Fibroblast of skin of left biceps (primary cell): ENCODE results near the gene SP2.
A peak's percentile ranks its signal among the peaks of the same experiment; 100 is the strongest.
"Not testable (repeated sequence)": the region's sequence is repeated elsewhere in the genome, so short reads cannot be mapped to it uniquely, and the experiment has no call there.

Experiments
- DNase-seq, 2 experiments: peaks; one replicate each; pipeline ENCODE4 v3.0.0-alpha.2; 2013; ENCODE audit warnings: low read depth in 2 of 2

Gene SP2

DNA sequence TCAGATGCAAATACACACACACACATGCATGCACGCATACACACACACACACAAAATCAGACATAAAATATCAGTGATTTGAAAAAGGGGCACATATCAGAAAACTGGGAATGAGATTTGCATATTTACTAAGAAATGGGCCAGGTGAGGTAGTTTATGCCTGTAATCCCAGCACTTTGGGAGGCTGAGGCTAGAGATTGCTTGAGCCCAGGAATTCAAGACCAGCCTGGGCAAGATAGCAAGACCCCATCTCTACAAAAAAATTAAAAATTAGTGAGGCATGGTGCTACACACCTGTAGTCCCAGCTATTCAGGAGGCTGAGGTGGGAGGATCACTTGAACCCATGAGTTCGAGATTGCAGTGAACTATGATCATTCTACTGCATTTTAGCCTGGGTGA is 23.0 kb downstream of the SP2 start:
- no peak for DNase-seq

GRCh38 chr17:47919889-47920288 is 23.9 kb downstream of the SP2 start:
- DNase-seq: not testable (repeated sequence)

GRCh38 chr17:47924785-47925677 is 29.0 kb downstream of the SP2 start:
- no peak for DNase-seq

- DNase-seq: no peak
Measured at GRCh38 chr17:47925678-47925988, 29.6 kb downstream of the SP2 start.

GRCh38 chr17:47927821-47928400 is 31.9 kb downstream of the SP2 start:
- no peak for DNase-seq

DNA sequence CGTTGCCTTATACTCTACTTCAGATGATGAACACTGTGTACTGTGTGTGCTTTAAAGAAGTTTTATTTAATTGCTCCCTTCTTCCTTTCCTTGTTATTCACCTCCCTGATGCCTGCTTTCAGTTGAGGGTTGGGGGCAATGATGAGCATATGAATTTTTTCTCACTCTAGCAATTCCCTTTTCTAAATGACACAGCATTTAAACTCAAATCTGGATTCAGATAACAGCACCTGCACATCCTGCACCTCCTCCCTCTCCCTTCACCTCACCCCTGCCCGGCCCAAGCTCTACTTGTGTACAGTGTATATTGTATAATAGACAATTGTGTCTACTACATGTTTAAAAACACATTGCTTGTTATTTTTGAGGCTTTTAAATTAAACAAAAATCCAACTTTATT is 32.4 kb downstream of the SP2 start:
- no peak for DNase-seq

DNA sequence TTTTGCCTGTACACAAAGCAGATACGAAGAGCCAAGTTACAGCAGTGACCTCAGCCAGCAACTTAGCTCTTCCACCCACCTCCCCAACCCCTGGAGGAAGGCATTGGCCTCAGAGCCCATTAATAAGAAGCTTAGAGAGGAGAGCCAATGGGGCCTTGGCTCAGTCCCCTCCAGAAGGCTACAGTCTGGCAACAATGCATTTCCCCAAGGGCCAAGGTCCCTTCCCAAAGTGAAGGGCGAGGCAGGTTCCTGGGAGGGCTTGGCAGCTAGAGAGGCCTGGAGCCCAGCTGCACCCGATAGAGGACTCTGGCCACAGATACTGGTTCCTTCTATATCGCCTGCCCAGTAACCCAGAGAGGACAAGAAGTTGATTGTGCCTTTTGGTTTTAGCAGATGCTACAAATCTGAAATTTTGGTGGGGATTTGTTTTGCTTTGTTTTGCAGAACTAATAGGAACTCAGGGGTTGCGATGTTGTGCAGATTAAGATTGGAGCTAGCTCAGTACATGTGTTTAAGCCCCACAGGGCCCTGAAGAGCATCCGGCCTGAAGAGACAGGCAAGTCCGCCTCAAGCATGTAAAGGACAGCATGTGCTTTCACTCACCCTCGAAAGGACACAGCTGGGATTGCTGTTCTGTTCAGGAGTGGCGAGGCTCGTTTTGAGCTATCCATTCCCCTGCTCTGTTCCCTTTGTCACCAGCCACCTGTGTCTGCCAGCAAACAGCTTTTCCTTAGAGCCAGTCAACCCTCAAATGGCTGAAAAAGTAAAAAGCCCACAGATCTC is 33.4 kb downstream of the SP2 start:
- DNase-seq: no peak

- no peak for DNase-seq
Measured at GRCh38 chr17:47931848-47932247, 35.8 kb downstream of the SP2 start.

DNA sequence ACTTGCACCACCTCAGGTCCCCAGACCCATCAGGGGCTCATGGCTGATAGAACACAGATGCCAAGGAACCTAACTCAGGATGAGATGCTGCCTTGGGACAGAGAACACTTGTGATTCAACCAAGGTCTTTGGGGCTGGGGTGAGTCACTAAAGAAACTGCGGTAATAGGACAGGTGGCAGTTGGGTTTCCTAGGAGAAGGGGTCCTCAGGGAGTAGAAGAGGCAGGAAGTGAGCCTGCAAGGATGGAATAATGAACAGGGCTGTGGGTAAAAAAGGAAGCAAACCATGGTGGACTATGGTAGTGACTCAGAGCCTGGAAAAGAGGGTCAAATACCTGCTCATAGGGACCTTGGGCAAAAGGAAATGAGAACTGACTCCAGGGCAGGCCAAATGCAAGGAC is 38.8 kb downstream of the SP2 start:
- DNase-seq: no peak

DNA sequence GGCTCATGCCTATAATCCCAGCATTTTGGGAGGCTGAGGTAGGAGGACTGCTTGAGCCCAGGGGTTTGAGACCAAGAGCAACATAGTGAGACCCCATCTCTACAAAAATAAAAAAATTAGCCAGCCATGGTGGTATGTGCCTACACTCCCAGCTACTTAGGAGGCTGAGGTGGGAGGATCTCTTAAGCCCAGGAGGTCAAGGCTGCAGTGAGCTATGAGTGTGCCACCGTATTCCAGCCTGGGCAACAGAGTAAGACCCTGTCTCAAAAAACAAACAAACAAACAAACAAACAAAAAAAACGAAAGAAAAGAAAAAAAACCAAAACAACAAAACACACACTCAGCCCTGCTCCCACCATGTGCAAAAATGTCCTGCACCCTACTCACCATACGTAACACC is 39.4 kb downstream of the SP2 start:
- not testable (repeated sequence) for DNase-seq

DNA sequence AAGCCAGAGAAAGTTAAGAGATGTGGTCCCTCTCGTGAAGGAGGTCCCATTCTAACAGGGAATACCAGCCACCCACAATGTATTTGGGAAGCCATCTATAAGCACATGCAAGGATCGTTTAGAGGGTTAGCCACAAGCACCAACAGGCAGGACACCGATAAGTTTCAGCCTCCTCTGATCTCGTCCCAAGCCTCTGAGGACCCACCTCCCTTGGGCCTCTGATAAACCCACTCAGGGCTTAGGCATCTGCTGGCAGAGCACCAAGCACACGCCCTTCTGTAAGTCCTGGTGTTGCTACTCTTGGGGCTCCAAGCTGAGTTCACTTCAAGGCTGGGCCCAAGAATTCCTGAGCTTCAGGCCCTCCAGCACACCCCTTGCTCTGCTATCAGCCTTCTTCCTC is 39.9 kb downstream of the SP2 start:
- DNase-seq: peak; percentile 23 to 32

DNA sequence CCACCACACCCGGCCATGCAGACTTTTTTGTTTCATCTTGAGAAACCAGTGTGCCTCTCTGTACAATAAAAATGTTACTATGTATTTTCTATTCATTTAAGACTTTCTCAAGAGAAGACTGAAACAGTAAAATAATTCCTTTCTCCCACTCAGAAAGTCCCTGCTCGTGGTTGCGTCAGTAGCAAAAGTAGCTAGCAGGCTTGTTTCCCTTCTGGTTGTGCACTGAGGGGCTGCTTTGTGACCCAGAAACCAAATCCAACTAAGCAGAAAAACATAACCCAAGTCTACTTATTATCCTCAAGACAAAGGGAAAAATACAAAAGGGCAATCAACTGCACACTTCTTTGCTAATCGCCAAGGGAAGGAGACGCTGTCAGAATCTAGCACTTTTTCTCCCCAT is 41.9 kb downstream of the SP2 start:
- DNase-seq: no peak

DNA sequence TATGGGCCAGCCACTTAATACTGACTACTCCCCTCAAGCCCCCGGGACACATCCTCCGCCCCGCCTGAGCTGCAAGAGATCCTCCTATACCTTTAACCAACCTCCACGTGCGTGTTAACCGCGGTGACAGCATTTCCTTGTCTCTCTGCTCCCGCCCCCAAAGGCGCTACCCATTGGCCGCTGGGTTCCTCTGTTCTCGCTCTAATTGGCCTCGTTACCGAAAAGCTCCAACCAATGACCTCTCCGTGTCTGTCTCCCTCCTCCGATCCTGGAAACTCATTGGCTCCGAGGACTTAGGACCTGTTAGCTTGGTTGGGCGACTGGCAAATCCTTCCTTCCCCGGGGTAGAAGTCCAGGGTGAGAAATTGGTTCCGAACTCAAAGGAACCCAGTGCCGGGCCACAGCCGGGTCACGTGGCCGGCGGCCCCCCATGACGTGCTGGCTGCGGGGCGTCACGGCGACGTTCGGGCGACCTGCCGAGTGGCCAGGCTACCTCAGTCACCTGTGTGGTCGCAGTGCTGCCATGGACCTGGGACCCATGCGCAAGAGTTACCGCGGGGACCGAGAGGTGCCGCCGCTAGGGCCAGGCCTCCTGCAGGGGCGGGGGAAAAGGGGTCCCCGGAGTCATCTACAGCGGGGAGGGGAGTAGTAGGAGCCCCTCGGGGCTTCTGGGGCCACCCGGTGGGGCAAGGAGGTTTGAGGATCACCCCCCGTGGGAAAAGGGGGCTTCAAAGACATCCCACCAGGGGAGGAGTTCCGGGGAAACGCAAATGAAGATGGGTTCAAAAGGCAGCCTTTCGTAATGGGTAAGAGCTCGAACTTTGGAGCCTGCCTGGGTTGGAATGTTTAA is 45.4 kb downstream of the SP2 start, which contains the start of gene PNPO:
PNPO (plus strand) TSS at position 326 of the 850 bp plus-strand sequence; CDS start at position 431, 105 bp downstream.
- peak; percentile 90 to 94 for DNase-seq

- DNase-seq: no peak
Measured at GRCh38 chr17:47942096-47942510, 46.1 kb downstream of the SP2 start.

GRCh38 chr17:47942568-47942967 is 46.5 kb downstream of the SP2 start:
- no peak for DNase-seq

- no peak for DNase-seq
Measured at GRCh38 chr17:47945080-47945479, 49.0 kb downstream of the SP2 start.

GRCh38 chr17:47945529-47946508 is 49.8 kb downstream of the SP2 start:
- DNase-seq: no peak

- DNase-seq: no peak
Measured at GRCh38 chr17:47946516-47946915, 50.5 kb downstream of the SP2 start.

DNA sequence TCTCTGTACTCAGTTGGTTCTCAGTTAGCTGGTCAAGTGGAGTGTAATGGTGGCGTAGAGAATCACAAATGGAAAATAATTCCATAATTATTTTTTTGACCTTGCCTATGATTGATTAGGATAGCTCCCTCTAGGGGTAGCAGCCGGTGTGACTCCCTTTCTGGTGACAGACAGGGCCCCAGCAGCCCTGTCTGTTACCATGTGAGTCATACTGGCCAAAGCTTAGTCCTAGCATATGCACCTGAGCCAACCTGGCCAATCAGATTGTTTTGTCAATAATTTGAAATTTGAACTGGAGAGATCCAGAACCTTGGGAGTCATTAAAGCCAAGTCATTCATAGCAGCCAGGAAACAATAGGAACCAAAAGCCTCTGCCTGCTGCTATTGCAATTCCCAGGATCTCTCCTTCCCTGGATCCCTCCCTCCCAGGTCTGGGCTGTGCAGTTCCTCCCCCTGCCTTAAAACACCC is 50.9 kb downstream of the SP2 start:
- no peak for DNase-seq

DNA sequence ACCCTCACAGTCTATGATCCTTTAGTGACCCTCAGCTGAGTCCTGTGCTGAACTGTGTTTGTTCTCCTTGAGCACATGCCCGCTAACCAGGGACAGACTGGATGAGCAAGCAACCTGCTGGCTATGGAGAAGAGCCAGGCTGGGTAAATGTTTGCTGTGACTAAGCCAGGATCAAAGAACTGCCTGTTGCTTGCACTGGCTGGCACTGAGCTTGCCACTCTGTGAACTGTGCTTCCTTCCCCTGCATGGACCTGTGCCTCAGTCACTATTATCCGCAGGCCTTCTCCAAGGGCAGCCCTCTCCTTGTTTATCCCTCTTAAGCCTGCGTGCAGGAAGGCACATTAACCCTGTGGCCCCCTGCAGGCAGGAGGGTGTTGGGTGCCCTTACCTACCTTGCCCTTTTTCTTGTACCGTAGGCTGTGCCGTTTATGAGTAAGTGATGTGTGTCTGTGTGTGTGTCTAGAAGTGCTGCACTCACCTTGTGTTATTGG is 52.7 kb downstream of the SP2 start:
- no peak for DNase-seq
